Measurements from ENCODE around the gene FXR2.

Gene FXR2

GRCh38 chr17:7587420-7588151, 27.1 kb downstream of the FXR2 start:
- DNase-seq: no peak

- peak in 1 of 14 donors; percentile 5 for DNase-seq
Observed at GRCh38 chr17:7586673-7587419, 27.9 kb downstream of the FXR2 start.

GRCh38 chr17:7583253-7584109, 31.2 kb downstream of the FXR2 start, which contains the start of gene MPDU1:
TSS of gene MPDU1 (plus strand) at chr17:7583852. CDS start at chr17:7583863, 11 bp downstream.
- DNase-seq: peak; percentile 73 to 99 (median 96)

GRCh38 chr17:7582396-7583252, 32.1 kb downstream of the FXR2 start:
- DNase-seq: peak in 2 of 14 donors; percentile 38 to 56

GRCh38 chr17:7580604-7581575, 33.8 kb downstream of the FXR2 start:
- DNase-seq: peak in 1 of 14 donors; percentile 26

GRCh38 chr17:7579834-7580603, 34.7 kb downstream of the FXR2 start:
- no peak for DNase-seq

- DNase-seq: peak in 9 of 14 donors; percentile 48 to 81 (median 75)
Observed at GRCh38 chr17:7579001-7579833, 35.5 kb downstream of the FXR2 start, which contains the start of gene CD68. TSS of gene CD68 (plus strand) at chr17:7579638. CDS start at chr17:7579678, 40 bp downstream.

- no peak for DNase-seq
Observed at GRCh38 chr17:7577327-7578199, 37.1 kb downstream of the FXR2 start.

GRCh38 chr17:7576432-7576937, 38.2 kb downstream of the FXR2 start:
- peak in 1 of 14 donors; percentile 40 for DNase-seq

- DNase-seq: no peak
Observed at GRCh38 chr17:7575959-7576358, 38.7 kb downstream of the FXR2 start.

- DNase-seq: no peak
Observed at GRCh38 chr17:7575481-7575883, 39.2 kb downstream of the FXR2 start.

- DNase-seq: no peak
Observed at GRCh38 chr17:7574176-7574953, 40.3 kb downstream of the FXR2 start.

- DNase-seq: peak; percentile 55 to 95 (median 82)
Observed at GRCh38 chr17:7573324-7574080, 41.2 kb downstream of the FXR2 start.

- peak; percentile 87 to 100 (median 98) for DNase-seq
Observed at GRCh38 chr17:7572588-7573323, 41.9 kb downstream of the FXR2 start.

GRCh38 chr17:7572338-7572587, 42.4 kb downstream of the FXR2 start:
- no peak for DNase-seq

Data from C1 segment of cervical spinal cord (tissue), 14 donors.